HG03066 (cell line): ENCODE measurements around the gene HRH3.

Source experiments
- ATAC-seq: cut with Tn5 transposase; IDR thresholded peaks from one replicate; pipeline ENCODE4 v1.9.1; 2021; ENCODE audit warnings: low read depth; ENCODE audit not compliant: unreplicated experiment

HRH3 gene

DNA sequence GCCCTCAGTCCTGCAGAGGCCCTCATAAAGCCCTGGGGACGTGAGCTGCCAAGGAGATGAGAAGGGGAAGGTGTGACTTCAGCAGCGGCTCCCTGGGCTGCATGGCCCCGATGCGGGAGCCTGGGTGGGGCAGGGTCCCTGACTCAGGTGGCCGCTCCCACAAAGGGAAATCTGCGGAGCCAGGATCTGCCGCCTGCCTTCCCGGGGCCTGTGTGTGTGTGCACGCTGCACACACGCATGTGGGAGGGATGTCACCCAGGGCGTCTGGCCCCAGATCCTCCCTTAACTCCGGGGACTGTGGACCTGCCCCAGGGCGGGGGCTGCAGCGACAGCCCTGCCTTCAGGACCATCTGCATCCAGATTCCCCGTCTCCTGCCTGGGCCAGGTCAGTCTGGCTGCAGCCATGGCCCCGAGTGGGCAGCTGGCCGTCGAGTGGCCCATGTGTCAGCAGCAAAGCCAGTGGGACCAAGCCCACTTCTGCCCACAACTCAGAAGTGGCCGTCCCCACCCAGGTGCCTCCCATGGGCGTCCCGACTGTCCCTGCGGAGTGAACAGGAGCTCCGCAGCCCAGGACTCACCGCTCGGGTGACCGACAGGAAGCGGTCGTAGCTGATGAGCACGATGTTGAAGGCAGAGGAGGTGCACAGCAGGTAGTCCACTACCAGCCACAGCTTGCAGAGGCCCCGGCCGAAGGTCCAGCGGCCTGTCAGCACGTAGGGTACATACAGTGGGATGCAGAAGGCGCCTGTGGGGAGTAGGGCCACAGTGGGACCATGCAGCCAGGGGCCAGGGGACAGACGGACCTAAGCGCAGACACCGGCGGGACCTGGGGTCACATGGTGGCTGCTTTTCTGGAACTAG is 1.9 kb downstream of the HRH3 start:
- ATAC-seq = no peak

DNA sequence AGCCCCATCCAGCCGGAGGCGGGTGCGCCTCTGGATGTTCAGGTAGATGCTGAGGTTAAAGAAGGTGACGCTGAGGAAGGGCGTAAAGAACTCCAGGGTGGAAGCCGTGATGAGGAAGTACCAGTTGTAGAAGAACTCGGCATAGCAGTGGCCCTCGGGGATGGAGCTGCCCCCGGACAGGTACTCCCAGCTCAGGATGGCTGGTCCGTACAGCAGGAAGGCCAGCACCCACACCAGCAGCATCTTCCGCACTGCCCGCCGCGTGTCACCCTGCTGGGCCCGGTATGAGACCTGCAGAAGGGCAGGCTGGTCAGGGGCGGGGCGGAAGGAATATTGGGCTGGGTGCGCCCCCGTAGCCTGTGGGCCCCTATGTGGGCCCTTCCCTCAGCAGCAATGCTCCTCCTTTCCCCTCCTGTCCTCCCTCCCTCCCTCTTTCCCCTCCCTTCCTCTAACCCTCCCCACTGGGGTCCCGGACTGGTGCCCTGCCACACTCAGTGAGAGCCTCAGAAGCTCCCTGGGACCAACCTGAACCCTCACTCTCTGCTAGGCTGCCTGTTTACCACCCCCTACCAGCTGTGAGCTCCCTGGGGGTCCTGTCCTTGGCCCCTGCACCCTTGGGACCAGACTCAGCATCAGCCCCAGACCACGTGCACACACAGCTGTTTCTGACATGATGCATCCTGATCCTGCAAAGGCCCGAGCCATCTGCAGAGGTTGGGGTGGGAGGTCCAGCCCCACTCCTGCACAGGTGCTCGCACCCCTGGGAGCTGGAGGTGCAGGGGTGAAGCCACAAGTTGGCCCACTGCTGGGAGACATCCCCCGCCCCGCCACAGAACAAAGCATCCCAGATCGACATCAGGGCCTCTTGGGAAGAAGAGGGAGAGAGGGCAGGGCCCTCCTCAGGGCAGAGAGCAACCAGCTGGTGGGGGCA is 3.2 kb downstream of the HRH3 start:
- no peak for ATAC-seq

- ATAC-seq = no peak
These were observed 4.0 kb downstream of the HRH3 start for GRCh38 chr20:62215991-62216635.

DNA sequence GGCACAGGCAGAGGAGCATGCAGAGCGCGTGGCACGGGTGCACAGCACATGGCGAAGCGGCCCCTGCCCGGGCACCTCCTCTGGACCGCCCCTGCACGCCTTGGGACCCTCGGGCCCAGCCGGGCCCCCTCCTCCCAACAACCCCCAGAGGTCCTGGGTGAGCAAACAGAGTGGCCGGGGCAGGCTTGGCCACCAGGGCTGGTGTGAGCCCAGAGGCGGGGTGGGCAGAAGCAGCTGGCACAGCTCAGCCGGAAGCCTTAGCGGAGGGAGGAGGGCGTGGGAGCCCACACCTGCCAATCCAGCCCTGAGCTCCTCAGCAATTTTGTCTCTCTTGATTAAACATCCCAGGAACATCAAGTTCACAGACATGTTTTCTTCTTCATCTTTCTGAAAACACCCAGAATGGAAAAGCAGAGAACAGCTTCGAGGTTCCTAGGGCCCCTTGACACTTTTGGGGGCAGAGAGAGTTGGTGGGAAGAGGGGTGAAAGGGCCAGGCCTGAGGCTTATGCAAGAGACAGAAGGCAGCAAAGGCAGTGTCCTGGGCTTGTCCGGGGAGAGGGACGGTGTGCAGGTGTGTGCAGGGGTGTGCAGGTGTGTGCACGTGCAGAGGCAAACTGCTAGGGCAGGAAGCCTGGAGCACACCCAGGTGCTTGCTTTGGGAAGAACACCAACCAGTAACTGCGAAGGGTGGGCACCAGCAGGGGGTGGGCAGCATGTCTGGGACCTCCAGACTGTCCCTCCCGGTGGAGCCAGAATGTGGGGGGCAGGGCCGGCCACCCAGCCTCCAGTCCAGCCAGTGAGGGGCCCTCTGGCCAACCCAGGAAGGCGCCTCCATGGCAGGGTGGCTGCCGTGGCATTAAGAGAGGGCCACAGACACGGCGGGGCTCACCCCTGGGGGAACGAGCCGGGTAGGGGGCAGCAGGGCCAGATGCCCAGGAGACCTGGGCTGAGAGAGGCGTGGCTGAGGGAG is 4.8 kb downstream of the HRH3 start:
- ATAC-seq = no peak

DNA sequence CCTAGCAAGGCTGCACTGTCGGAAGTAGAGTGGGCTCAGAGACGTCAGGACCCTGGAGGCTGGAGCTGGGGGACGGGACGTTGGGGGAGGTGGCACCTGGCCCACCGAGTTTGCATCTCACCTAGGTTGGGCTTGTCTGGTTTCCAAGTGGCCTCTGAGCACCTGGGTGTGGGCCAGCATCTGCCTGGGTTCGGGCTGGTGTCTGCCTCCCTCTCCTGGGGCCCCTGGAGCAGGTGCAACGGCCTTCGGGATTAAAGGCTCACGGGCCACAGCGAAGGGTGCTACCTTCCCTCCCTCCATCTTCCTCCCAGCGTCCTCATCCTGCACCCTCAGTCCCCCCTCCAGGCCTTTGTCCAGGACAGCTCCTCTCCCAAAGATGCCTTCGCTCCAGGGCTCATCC is 6.0 kb downstream of the HRH3 start:
- no peak for ATAC-seq

DNA sequence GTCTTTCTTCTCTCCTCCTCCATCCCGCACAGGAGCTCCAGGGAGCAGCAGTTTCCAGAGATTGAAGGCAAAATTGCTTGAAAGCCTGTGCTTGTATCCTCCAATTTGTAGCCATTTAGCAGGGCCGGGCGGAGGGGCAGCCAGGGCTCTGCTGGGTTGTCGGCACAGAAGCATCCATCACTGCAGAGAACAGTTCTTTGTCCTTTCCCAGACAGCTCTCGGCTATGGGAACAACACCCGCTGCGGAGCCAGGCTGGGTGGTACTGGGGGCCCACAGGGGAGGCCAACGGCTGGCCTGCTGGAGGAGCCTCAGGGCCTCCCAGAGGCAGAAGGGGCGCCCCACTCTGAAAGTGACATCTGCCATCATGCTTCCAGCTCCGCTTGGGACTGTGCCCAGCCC is 7.8 kb downstream of the HRH3 start:
- ATAC-seq = no peak

DNA sequence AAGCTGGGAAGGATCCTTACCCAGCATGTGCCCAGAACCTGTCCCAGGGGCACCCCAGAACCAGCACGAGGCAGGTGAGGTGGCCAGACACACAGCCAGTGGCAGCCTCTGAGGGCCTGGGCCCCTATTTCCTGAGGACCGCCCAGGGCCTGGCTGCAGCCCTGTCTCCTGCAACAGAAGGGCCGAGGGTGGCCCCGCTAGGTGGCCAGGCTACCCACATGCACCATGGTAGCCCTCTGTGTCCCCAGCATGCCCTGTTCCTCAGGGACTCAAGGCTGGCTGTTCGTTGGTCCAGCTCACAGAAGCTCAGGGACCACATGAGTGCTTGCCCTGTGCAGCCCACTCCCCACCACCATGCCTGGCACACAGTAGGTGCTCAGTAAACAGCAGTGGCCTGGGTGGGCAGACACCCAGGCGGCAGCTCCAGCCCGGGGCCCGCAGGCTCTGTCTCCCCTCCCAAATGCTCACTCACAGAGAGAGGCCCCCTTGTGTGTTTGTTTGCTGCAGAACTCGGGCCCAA is 8.2 kb downstream of the HRH3 start:
- ATAC-seq = no peak

DNA sequence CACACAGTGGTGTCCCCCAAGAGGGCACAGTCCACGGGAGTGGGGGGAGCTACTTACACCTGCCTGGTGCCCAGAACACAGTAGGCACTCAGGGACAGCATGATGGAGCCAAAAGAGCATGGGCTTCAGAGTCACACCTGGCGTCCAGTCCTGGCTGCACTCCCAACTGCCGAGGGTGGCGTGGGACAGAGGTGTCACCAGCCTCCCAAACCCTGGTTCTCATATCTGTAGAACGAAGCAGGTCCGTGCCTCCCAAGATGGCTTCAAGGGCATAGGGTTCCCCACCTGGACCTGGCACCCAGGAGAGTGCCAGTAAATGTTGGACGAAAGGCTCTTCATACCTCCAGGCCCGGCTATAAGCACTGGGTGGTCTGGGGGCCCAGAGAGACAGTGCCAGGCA is 8.9 kb downstream of the HRH3 start:
- ATAC-seq = no peak

GRCh38 chr20:62210496-62210855 is 9.6 kb downstream of the HRH3 start:
- no peak for ATAC-seq

GRCh38 chr20:62209850-62210495 is 10.1 kb downstream of the HRH3 start:
- no peak for ATAC-seq

DNA sequence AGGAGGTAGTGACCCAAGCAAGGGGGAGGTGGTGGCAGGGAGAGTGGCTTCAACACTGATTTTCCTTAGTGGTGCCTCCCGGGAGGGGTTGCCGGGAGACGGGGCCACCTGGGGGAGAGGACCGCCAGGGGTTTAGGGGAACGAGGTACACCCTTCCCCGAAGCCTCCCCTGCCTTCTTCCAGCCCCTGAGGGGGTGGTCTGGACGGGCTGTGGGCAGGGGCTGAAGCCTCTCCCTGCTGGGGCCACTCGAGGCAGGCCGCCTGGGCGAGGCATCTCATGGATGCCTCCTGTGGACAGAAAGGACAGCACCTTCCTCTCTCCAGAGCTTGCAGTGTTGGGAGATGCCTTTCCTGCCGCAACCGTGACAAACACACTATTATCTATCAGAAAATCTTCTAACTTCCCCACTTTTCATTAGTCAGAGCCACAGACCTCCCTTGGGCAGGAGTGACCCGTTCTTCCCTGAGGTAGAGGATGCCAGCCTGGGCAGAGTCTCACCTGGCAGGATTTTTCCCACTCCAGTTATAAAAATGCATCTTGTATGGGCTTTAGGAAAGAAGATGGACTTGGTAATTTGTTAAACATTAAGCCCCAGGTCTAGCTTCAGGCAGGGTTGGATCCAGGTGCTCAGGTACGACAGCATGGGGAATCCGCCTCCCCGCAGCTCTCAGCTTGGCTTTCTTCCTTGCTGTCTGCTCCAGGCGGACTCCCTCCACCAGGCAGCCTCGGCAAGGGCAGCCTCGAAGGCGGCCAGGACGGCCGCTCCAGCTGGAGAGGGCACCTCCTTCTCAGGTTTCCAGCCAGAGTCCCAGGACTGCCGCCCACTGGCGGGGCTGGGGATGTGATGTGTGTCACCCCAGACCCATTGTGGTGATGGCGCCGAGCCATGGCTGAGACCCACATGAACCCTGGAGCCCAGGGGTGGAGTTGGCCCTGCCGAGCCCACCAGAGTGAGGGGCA is 11.0 kb downstream of the HRH3 start:
- ATAC-seq = no peak

DNA sequence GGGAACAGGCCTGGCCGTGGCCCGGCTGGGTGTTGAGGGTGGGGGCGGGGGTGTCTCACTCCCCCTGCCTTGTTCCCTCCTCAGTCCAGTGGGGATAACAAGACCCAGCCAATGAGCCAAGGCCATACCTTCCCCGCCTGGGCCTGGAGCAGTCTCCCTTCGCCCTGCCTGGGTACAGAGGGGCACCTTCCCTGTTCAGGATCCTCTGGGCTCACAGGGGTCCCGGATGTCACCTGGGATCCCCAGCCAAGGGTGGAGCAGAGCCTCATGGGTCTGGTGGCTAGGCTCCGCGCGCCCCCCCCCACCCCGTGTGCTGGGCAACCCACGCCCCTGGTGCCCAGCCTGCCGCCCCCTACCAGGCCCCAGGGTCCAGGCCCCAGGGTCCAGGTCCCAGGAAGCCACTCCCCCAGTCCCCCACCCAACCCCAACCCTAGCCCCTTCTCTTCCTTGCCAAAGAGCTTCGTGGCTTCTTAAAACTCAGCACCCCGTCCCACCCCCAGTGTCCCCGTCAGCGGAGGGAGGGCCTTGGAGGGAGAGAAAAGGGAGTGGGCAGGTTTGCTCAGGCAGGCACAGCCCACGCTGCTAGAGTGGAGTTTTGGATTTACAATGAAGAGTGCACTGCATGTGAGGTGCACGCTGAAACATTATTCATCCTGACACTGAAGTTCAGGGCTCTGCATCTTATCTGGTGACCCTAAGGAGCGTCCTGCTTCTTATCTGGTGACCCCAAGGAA is 11.8 kb downstream of the HRH3 start:
- ATAC-seq = no peak

DNA sequence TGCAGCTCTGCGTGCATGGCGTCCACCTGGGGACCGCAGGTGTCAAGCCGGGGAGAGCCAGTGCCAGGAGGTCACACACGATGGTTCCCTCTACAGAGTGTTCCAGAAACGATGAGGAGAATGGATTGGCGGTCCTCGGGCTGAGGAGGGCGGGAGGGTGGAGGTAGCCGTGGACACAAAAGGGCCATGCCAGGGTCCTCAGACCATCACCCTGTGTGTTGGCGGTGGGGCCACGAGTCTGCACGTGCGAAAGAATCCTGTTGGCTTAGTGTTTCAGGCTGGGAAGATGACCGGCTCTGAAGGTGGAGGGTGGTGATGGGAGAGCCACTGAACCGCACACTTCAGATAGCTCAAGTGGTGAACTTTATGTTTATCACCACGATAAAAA is 13.7 kb downstream of the HRH3 start:
- ATAC-seq = no peak

- no peak for ATAC-seq
These were observed 14.3 kb downstream of the HRH3 start for GRCh38 chr20:62205618-62206387.

DNA sequence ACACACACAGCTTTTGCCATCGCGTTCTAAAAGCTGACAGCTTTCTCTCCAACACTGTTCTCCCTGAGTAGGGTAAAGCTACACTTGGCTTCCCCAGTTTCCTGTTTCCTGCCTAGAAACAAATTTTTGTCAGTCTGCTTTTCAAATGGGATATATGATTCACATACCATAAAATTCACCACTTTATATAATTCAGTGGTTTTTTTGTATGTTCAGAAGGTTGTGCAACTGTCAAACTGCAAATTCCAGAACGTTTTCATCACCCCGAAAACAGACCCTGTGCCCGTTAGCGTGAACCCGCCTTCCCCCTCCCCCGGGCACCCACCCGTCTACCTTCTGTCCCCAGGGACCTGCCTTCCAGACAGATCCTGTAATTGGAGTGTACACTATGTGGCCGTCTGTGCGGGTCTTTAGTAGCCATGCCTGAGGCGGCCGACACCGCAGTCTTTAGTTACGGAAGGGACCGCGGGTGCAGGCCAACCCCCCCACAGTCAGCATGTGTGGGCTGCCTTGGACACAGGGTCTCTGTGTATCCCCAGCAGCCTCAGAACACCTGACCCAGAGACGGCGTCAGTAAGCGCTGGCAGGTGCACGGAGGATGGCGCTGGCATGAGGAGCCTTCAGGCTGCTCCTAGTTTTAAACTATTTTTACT is 16.6 kb downstream of the HRH3 start:
- ATAC-seq = no peak

- ATAC-seq = no peak
These were observed 17.3 kb downstream of the HRH3 start for GRCh38 chr20:62202676-62203377.
